IMR-90 (cell line): ENCODE results near the gene ANP32D.
"Not testable (repeated sequence)": the region's sequence is repeated elsewhere in the genome, so short reads cannot be mapped to it uniquely, and the experiment has no call there.

Experiments
- BHLHE40 ChIP-seq: fragments of 150-350 bp; IDR thresholded peaks from 2 replicates; pipeline ENCODE4 v1.6.1; 2016; ENCODE audit warnings: mild to moderate bottlenecking, low read depth, low read length
- CEBPB ChIP-seq: IDR thresholded peaks from 2 replicates; pipeline ENCODE4 v1.6.1; 2012; ENCODE audit warnings: low read depth, low read length, improper control_type of control experiment
- CHD1 ChIP-seq: IDR thresholded peaks from 2 replicates; pipeline ENCODE4 v1.6.1; 2012; ENCODE audit warnings: low read depth, low read length, improper control_type of control experiment
- FOS ChIP-seq: fragments of 150-350 bp; IDR thresholded peaks from 2 replicates; pipeline ENCODE4 v1.6.1; 2016; ENCODE audit warnings: low read depth, low read length
- MAFK ChIP-seq: IDR thresholded peaks from 2 replicates; pipeline ENCODE4 v1.6.1; 2012; ENCODE audit warnings: low read depth, low read length, improper control_type of control experiment
- MAZ ChIP-seq: IDR thresholded peaks from 2 replicates; pipeline ENCODE4 v1.6.1; 2012; ENCODE audit warnings: low read depth, mild to moderate bottlenecking, low read length, improper control_type of control experiment, moderate library complexity, borderline replicate concordance
- POLR2A ChIP-seq: IDR thresholded peaks from 2 replicates; pipeline ENCODE4 v1.6.1; 2012; ENCODE audit warnings: mild to moderate bottlenecking, low read depth, low read length
- RAD21 ChIP-seq: IDR thresholded peaks from 2 replicates; pipeline ENCODE4 v1.6.1; 2012; ENCODE audit warnings: low read length, improper control_type of control experiment
- RCOR1 ChIP-seq: IDR thresholded peaks from 2 replicates; pipeline ENCODE4 v1.6.1; 2012; ENCODE audit warnings: mild to moderate bottlenecking, low read length, improper control_type of control experiment; ENCODE audit not compliant: insufficient replicate concordance
- RFX5 ChIP-seq: IDR thresholded peaks from 2 replicates; pipeline ENCODE4 v1.8.0; 2012; ENCODE audit warnings: low read depth, mild to moderate bottlenecking, low read length, moderate library complexity
- SMC3 ChIP-seq: fragments of 150-350 bp; IDR thresholded peaks from 2 replicates; pipeline ENCODE4 v1.6.1; 2016; ENCODE audit warnings: low read depth, mild to moderate bottlenecking, antibody characterized with exemption, low read length, moderate library complexity
- TF ChIP-seq, protein P1 (sequence below): conservative IDR thresholded peaks from 2 replicates; pipeline ENCODE4 v1.5.1; 2012; ENCODE audit warnings: mild to moderate bottlenecking, low read depth, low read length, improper control_type of control experiment

DNA sequence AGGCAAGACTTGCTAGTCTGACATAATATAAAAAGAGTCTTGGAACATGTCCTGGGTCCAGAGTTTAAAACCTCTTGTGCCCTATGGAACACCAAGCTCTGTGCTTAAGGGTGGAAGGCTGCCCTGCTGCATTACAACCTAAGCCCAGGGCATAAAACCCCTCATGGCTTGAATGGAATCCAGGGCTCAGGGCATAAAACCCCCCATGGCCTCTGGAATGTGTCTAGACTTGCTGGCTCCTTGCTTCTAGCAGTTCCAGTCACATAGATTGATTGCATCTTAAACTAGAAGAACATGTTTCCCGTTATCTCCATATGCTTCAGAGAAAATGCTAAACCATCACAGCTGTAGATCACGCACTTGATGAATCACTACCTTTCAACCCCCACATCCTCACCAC, 34.5 kb downstream of the ANP32D start:
- TF ChIP-seq RFX5, MAZ, SMC3, POLR2A, RAD21, CHD1, CEBPB, FOS, BHLHE40, RCOR1, MAFK: not testable (repeated sequence)
- TF ChIP-seq, protein P1, sequence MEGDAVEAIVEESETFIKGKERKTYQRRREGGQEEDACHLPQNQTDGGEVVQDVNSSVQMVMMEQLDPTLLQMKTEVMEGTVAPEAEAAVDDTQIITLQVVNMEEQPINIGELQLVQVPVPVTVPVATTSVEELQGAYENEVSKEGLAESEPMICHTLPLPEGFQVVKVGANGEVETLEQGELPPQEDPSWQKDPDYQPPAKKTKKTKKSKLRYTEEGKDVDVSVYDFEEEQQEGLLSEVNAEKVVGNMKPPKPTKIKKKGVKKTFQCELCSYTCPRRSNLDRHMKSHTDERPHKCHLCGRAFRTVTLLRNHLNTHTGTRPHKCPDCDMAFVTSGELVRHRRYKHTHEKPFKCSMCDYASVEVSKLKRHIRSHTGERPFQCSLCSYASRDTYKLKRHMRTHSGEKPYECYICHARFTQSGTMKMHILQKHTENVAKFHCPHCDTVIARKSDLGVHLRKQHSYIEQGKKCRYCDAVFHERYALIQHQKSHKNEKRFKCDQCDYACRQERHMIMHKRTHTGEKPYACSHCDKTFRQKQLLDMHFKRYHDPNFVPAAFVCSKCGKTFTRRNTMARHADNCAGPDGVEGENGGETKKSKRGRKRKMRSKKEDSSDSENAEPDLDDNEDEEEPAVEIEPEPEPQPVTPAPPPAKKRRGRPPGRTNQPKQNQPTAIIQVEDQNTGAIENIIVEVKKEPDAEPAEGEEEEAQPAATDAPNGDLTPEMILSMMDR: not testable (repeated sequence)
